Skin of body (tissue), 2 donors: ENCODE data around the gene GABBR2. TPM values are rescaled to one million over a fixed set of nuclear protein-coding genes. Genes with fewer than 3 reads are reported as not detected.

ENCODE experiments used
- DNase-seq: peaks from one replicate; lab custom pipeline; 2025; lab: John Stamatoyannopoulos, UW
- total RNA-seq: library from RNA; depleted of rRNA; stranded (reverse); fragments of >200 nt; gene quantifications from one replicate; pipeline ENCODE4 v1.2.3, GENCODE V29; 2014

Gene GABBR2
- 0.39 TPM for total RNA-seq

- DNase-seq: no peak
These were observed at the start of gene GABBR2 for GRCh38 chr9:98708933-98709911. GABBR2 (minus strand) TSS chr9:98708935; CDS start chr9:98708737, 198 bp downstream.

GRCh38 chr9:98755006-98755618, 46.4 kb upstream of the GABBR2 start:
- DNase-seq: no peak

DNA sequence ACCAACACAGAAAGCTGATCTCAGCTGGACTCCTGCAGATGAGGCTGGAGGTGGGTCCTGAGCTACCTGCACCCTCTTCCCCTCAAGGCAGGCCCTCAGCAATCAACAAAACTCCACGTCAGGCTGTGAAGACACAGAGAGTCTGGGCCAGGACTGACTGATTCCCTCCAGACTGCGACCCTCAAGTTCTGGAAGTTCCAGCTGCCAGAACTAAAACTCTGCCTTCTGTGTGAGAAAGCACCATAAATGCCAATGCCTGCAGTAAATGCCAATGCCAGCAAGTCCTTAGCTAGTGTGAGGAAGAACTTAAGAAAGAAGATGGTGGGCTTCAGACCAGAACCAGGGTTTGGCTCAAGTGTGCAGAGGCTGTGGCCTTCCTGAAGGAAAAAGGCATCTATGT, 42.5 kb upstream of the GABBR2 start:
- no peak for DNase-seq

DNA sequence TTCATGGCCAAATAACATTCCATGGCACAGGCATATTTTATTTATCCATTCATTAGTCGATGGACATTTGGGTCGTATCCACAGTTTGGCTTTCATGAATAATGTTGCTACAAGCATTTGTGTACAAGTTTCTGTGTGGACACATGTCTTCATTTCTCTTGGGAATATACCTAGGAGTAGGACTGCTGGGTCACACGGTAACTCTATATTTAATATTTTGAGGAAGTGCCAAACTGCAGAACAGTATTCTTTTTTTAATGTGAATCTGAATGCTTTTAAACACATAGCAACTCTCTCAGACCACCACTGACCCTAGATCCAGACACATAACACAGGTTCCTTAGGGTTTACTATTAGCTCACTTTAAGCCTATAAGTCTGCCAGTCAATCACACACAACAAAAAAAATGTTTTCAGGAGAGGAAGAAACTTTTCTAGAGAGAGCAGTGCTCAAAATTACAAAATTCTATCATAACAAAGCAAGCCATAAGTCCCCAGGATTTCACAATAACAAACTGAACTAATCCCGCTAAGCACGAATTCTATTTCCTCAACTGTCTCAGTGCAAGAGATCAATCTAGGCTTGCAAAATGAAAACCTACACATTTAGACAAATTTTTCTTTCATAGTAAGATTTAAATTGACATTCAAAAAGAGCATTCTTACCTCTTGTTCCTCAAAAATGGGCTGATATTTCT, 41.8 kb upstream of the GABBR2 start:
- DNase-seq: no peak

DNA sequence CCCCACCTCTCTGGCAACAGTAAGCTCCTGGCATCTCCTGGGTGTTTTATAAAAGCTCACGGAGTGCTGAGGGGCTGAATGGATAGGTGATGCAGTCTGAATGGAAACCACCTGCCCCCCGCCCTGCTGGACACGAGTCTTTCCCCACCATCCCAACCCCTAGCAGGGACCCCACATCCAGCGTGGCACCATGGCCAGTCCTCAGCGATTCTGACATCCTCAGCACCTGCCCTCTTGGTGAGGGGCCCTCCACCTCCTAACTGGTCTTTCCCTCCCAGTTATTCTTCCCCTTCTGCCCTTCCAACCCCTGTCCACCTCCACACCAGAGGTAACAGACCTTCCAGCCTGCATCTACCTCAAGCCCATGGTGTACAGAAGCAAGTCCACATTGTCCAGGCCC, 38.7 kb upstream of the GABBR2 start:
- DNase-seq: no peak

GRCh38 chr9:98745470-98745869, 36.7 kb upstream of the GABBR2 start:
- no peak for DNase-seq

DNA sequence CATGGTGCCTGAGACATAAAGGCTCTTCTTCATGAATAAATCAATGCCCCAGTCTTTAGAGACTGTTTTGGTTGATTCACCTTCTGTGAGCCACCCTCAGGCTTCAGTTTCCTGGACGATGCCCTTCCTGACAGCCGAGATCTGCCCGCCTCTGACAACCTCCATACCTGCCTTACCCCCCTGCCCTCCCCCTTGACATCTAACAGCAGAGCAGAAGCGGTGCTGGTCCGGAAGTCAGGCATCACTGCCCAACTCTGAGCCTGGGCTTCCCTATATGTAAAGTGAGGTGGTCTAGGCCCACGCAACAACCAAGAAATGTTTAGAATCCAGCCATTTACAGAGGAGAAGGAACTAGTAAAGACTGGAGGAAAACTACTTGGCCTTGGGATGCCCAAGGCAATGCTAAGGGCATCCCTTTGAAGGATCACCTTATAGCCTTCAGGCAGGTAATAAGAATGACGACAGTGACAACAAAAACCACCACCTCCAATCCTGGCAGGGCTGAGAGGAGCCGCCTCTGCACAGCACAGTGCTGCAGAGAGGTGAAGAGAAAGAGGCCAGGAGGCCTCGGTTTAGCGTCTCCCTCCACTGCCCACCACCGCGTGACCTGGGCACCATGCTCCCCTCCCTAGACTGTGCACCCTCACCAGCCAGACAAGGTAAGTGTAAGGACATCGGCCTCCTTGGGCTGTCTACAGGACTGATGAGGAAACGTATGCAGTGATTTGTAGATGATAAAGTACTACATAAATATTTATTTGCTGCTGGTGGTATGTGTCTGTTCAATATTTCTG, 35.3 kb upstream of the GABBR2 start:
- no peak for DNase-seq

DNA sequence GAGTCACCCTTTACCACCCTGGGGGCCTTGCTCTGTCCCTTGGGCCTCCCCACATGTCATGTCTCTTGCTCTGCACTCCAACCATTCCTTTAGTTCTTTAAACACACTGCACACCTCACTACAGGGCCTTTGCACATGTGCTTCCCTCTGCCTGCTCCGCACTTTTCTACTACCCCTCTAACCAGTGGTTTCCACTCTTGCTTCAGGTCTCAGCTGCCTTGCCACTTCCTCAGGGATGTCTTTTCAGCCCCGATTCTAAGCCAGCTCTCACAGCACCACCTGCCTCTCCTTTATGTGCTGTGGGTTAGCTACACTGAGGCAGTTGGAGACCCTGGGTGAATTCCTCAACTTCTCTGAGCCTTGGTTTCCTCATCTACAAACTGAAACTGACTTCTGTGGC, 34.6 kb upstream of the GABBR2 start:
- DNase-seq: no peak

DNA sequence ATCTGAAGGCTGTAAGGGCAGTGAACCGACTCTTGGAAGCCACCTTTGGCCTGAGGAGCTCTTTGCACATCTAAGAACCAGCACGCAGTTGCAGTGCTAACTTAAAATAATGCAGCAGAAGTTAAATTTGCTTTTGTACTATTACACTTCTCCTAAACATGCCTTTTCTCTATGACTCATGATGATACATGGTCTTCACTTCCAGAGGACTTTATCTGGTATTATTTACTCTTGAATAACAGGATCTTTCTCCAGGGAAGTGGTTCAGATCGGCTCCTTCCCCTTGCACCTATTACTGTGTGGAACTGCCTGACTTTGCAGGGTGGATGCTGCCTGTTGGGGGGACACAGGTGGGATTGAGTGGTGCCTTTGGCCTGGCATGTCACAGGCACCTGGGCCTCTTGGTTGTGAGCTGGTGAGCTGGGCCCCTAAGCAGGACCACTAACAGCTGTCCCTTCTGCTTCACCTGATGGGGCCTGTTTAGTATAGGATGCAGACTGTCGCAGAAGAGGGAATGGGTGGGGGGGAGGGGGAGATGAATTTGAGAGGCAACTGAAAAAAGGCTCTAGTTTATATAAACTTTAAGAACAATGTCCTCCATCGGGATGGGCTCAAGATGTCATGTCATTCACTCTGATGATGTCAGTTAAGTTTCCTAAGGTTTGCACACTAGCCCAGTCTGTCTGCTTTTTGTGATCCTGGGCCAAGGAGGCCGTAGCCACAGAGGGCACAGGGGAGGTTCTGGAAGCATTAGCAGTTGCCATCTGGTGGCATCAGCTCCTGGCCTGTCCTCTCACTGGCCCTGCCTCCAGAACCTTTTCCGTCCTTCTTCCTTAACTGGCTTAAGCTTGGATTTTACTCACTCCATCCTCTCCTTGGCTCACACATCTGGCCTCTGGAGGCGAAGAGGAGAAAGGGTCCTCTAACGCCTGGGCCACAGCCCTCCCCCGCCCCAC, 33.9 kb upstream of the GABBR2 start:
- DNase-seq: no peak

GRCh38 chr9:98740226-98740881, 31.6 kb upstream of the GABBR2 start:
- DNase-seq: no peak

DNA sequence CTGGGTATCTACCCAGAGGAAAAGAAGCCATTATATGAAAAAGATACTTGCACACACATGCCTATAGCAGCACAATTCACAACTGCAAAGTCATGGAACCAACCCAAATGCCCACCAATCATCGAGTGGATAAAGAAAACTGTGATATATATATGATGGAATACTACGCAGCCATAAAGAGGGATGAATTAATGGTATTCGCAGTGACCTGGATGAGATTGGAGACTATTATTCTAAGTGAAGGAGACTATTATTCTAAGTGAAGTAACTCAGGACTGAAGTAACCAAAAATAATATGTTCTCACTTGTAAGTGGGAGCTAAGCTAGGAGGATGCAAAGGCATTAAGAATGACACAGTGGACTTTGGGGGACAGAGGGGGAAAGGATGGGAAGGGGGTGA, 30.0 kb upstream of the GABBR2 start:
- DNase-seq: no peak

DNA sequence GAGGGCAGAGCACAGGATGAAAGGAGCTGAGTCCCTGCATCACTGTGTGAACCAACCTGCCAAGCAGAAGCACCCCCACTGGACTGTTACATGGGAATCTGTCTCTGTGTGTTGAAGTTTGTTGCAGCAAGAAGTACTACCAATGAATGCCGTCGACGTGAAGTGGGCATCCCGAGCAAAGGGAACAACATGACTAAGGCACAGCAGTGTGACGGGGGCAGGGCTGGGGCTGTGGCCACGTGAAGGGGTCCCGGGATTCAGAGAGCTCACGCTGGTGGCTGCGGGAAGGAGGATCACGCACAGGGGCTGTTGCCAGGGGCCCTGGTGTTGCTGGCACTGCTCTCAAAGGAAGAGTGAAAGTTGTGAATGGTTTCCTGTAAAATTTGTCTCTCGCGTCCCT, 27.5 kb upstream of the GABBR2 start:
- DNase-seq: no peak

DNA sequence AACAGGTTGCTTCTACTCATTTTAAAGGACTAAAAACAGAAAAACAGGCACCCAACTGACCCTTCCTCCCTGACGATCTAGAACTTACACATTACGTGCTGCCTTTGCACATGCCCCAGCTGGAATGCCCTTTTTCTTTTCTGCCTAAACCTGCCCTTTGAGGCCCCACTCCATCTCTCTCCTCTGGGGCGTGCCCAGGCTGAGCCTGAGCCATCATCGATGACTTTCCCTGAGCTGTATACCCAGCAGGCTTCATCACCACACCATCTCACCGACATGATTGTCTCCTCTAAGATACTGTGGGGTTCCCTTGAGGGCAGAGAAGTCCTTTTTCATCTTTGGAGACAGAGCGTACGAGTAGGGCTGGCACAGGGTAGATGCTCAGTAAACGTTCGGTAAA, 24.1 kb upstream of the GABBR2 start:
- DNase-seq: no peak

- no peak for DNase-seq
These were observed 23.4 kb upstream of the GABBR2 start for GRCh38 chr9:98732091-98732490.

- no peak for DNase-seq
These were observed 22.1 kb upstream of the GABBR2 start for GRCh38 chr9:98730871-98731270.

- no peak for DNase-seq
These were observed 19.8 kb upstream of the GABBR2 start for GRCh38 chr9:98728500-98728899.

GRCh38 chr9:98727428-98727827, 18.7 kb upstream of the GABBR2 start:
- DNase-seq: no peak

DNA sequence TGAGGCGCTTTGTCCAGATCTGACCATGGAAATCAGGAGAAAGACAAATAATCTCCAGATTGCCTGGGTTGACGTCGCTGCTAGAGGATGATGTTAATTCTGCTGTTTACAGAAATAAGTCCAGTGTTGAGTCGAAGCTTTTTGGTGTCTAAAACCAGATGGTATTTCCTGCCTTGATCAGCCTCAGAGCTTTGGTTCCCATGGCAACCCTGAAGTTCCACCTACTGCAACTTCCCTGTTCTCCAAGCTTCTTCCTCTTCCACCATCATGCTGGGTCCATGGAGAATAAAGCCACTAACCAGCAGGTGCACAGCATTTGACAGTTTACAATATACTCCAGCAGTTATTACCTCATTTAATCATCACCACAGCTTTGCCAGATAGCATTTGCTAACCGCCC, 18.0 kb upstream of the GABBR2 start:
- DNase-seq: no peak

- DNase-seq: no peak
These were observed 16.2 kb upstream of the GABBR2 start for GRCh38 chr9:98724810-98725530.
